Stimulated activated CD4-positive, alpha-beta T cell treated with anti-CD3 and anti-CD28 coated beads, Interleukin-1b, Interleukin-23, amount 100 ng/mL, for 48 hours (primary cell): ENCODE data around the gene EIF6.
"Not testable (repeated sequence)": the region's sequence is repeated elsewhere in the genome, so short reads cannot be mapped to it uniquely, and the experiment has no call there.

Experiments
- DNase-seq: peaks from one replicate; pipeline ENCODE4 v3.0.0-alpha.2; 2020

EIF6 gene

DNA sequence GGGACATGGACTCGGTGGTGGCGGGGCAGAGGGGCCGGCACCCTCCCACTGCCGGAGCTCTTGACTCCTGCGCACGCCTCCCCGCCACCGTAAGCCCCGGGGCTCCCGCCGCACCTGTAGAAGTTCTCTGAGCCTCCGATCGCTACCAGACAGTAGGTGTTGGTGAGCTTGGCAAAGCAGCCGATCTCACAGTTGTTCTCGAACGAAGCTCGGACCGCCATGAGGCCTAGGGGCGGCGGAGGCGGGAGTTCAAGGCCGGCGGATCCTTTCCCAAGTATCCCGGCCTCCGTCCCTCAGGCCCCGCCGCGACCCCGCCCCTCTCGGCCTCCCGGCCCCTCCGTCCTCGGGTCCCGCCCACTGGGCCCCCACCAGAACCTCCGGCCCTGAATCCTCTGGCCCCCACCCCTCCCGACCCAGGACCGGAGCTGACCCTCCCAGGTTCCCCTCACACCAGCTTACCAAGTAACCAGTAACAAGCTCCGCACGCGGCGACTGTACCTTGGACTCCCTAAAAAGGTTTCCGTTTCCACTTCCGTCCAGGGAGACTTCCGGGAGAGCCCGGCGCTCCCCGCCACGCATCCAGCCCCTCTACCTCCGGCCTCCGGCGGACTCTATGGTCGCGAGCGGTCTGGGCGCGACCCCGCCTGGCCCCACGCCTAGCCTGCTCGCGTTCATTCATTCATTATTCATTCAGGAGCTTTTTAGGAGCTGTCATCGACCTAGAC, at the start of gene EIF6:
Gene EIF6 (minus strand): TSS at position 506 of the 725 bp plus-strand sequence. CDS start 285 bp downstream, at position 221.
- DNase-seq = peak; percentile 87

DNA sequence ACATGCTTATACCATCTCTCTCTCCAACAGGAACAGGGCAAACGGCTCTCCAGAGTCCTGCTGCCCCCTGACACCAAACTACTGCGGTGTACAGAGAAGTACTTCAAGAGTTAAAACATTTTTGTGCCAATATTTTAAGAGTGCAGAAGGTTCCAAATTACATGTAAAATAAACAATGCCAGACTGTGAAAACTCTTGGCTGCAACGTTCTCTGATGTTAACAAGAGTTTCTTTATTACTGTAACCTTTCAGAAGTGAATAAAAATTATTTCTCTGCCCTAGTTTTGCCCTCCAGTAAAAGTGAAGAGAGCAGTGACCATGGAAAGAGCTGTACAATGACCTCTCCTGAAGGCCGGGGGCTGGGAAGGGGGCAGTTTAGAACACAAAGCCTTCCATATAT, 49.0 kb upstream of the EIF6 start:
- no peak for DNase-seq

- no peak for DNase-seq
Observed at GRCh38 chr20:35332540-35333200, 48.1 kb upstream of the EIF6 start.

DNA sequence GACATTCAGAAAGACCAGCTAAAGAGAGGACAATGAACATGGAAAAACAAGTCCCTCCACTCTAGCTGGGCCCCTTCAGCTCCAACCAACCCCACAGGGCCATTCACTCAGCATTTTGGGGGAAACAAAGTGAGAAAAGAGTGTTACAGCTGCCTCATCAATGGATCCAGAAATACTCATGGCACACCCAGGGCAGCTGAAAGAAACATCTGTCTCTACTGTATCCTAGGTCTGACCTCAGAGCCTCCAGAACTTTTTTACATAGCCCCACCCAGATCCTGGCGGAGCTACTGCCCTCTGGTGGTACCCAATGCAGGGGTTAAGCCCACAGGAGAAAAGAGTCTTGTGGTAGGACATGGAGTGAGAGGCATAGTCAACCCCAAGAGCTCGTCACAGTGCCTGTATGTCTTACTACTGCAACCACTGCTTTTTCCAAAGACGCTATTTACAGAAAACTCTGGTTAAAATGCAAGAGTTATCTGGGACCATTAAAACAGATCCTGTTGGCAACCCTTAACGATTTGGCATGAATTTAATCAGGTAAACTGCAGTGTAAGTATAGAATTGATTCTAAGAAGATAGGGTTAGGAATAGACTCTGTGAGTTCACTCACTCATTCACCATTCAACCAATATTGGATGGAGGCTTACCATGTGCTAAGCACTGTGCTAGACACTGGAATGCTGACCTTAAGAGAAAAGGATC, 45.0 kb upstream of the EIF6 start:
- peak; percentile 75 for DNase-seq

DNA sequence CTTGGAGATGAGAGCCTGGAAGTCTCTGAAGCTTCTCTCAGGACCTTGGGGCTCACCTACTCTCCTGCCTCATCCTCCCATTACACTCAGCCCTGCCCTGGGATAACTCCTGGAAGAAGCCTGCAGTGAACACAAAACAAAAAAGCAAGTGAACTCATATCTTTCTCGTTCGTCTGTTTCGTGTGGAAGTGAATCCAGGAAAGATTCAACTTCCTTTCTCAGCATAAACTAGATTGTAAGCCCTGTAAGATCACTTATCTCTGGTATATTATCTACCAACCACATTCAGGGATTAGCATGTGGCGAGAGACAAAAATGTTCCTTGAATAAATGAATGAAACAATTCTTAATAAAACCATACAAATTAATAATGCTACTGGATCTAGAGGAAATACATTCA, 44.1 kb upstream of the EIF6 start:
- DNase-seq = no peak

- DNase-seq = no peak
Observed at GRCh38 chr20:35328095-35328685, 43.6 kb upstream of the EIF6 start.

DNA sequence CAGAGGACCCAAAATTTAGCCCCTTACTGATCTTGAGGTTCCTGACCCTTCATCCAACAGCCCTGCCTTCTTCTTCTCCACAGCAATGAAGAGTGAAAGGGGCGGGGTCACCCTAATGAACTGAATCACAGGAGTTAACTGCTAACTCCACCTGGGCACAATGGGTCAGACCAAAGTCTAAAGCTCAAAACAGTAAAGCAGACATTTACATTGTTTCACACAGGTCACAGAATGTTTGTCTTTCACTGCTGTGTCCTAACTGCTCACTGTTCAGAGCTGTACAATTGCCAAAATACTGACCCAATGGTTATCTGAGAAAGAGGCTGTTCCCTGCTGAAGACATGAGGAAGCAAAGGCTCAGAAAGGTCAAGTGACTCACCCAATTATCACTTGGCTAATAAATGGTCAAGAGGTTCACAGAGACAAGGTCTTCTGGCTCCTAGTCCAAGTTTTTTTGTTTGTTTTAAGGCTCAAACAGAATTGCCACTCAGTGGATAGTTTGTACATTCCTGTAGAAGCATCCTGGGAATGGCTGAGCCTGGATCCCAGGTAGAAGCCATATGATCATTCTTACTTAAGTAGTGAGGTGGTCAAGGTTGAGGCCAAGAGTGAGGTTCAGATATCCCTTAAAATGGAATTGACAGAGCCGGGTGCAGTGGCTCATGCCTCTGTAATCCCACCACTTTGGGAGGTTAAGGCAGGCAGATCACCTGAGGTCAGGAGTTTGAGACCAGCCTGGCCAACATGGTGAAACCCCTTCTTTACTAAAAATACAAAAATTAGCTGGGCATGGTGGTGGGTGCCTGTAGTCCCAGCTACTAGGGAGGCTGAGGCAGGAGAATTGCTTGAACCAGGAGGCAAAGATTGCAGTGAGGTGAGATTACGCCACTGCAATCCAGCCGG, 42.8 kb upstream of the EIF6 start:
- no peak for DNase-seq

- no peak for DNase-seq
Observed at GRCh38 chr20:35326740-35327073, 42.1 kb upstream of the EIF6 start.

- DNase-seq = peak; percentile 17
Observed at GRCh38 chr20:35326021-35326739, 41.6 kb upstream of the EIF6 start.

GRCh38 chr20:35325401-35325800, 40.8 kb upstream of the EIF6 start:
- DNase-seq = no peak

- no peak for DNase-seq
Observed at GRCh38 chr20:35320396-35321126, 36.0 kb upstream of the EIF6 start.

- no peak for DNase-seq
Observed at GRCh38 chr20:35319871-35320197, 35.3 kb upstream of the EIF6 start.

- no peak for DNase-seq
Observed at GRCh38 chr20:35319192-35319870, 34.8 kb upstream of the EIF6 start.

DNA sequence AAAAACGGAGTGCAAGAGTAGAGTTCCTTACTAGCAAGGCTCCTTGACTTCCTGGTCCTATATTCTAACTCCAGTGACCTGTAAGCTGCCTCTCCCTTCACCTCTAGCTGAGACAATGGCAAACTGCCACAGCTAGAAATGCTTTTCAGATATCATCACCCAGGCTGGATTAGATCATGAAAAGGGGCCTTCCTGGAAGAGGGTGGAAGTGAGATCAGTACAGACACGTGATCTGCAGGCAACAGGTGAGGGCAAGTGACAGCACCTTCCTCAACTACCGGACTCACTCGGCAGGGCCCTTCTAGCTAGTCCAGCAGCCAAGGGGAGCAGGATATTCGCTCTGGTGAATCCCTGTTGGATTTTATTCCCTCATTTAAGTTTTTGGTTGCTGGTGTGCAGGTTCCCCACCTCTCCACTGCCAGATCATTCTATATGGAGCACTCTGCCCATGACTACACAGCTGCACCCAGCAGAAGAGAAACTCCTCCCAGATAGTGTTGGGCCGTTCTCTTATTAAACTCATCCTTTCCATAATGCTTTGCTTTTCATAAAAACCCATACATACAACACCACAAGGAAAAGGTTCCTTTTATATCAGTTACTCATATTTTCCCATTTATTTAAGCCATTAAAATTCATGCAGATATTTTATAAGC, 34.1 kb upstream of the EIF6 start:
- DNase-seq = peak; percentile 23

DNA sequence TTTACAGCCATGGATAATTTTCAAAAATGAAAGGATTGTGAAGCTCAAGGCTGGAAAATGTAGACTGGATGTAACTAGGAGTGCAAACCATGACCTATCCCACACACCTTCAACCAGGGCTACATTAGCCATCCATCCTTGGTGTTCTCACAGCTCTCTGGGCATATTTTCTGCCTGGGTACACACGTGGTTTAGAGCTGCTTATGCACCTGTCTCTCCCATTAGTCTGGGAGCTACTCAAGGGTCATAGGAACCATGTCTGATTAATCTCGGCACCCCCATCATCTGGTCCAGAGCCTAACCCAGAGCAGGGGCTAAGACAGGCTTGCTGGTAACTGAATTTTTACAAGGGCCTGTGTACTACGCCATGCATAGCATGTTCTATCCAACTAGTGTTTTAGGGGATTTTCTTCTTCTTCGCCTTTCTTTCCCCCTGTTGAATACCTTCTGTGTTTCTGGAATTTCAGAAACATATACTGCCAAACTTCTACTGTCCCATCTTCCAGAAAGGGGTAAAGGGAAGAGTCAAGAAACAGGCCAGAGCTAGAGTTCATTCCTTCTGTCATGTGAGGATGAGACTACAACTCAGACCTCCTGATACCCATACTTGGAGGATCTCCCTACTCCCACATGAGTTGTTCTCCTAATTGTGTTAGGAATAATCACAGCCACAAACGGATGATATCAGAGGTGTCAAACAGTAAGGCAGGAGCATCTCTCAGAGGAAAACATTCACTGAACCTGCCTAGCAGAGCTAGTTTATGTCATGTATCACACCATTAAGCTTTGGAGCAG, 33.0 kb upstream of the EIF6 start:
- DNase-seq = no peak

DNA sequence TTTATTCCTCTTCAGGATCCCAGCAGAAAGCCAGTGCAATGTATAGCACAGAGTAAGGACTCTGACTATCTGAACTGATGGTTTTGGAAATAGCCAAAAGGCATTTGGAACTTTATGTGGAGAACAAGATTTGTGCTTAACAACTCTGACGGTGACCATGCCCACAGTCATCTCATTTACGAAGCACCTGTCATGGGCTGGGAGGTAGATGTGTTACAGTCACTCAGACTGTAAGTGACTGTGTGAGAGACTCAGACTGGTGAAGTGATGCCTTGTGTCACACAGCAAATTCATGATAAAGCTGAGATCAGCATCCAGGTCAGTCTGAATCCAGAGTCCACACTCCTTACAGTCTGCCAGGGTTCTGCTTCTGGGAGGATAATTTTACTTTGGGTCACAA, 31.5 kb upstream of the EIF6 start:
- DNase-seq = no peak

DNA sequence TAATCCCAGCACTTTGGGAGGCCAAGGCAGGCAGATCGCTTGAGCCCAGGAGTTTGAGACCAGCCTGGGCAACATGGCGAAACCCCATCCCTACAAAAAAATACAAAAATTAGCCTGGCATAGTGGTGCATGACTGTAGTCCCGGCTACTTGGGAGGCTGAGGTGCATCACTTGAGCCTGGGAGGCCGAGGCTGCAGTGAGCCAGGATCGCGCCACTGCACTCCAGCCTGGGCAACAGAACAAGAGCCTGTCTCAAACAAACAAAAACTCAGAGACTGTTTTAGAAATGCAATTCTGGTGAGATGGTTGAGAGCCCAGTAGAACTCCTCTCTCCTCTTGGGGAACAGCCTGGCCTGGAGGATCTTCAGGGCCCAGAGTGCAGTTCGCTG, 31.1 kb upstream of the EIF6 start:
- not testable (repeated sequence) for DNase-seq

GRCh38 chr20:35314816-35315631, 30.5 kb upstream of the EIF6 start:
- DNase-seq = no peak
